Thyroid gland (tissue), 4 donors: ENCODE results near the gene CLRN3. TPM values are rescaled to one million over a fixed set of nuclear protein-coding genes. Genes with fewer than 3 reads are reported as not detected.

ENCODE experiments used
- DNase-seq, 2 donors: peaks; one replicate each; pipeline ENCODE4 v3.0.0-alpha.2; 2019
- H3K27ac ChIP-seq, 3 donors: fragments of 200-600 bp; sonication (generic); 1 replicate in 2 of 3; 2 replicates in 1 of 3; pipeline ENCODE4 v1.5.1; 2016 to 2019; ENCODE audit warnings: mild to moderate bottlenecking in 1 of 3, moderate library complexity in 1 of 3
- H3K27me3 ChIP-seq: fragments of 200-600 bp; sonication (generic); one replicate; pipeline ENCODE4 v1.5.1; 2019
- H3K36me3 ChIP-seq, 2 donors: fragments of 200-600 bp; sonication (generic); one replicate each; pipeline ENCODE4 v1.5.1; 2016 to 2019
- H3K4me1 ChIP-seq, 2 donors: fragments of 200-600 bp; sonication (generic); one replicate each; pipeline ENCODE4 v1.5.1; 2017 to 2019
- H3K4me3 ChIP-seq, 3 donors: fragments of 200-600 bp; sonication (generic); replicated peaks in 1 of 3; 1 replicate in 2 of 3; 2 replicates in 1 of 3; pipeline ENCODE4 v1.5.1; 2016; ENCODE audit warnings: mild to moderate bottlenecking in 1 of 3
- H3K9me3 ChIP-seq: fragments of 200-600 bp; sonication (generic); one replicate; pipeline ENCODE4 v1.5.1; 2017
- POLR2A ChIP-seq, 2 donors: fragments of 450-650 bp; IDR thresholded peaks; one replicate each; pipeline ENCODE4 v1.6.1; 2017; ENCODE audit warnings: antibody characterized with exemption in 2 of 2, mild to moderate bottlenecking in 2 of 2, moderate library complexity in 1 of 2
- WGBS, 2 donors: methylation state at CpG; one replicate each; pipeline ENCODE4 v1.1.5; 2017; 5-methylcytosine and 5-hydroxymethylcytosine counted together
- intact Hi-C: fragments of 100-400 bp; cut with DNase I; formaldehyde crosslinking; loops from one replicate; pipeline ENCODE4 v1.15.1; 2023
- total RNA-seq, 4 donors: library from RNA; depleted of rRNA; stranded (reverse); fragments of >200 nt; gene quantifications; one replicate each; pipeline ENCODE4 v1.2.3, GENCODE V29; 2016
- TF ChIP-seq, protein P1 (sequence below), 6 experiments: fragments of 200-600 bp in 3 of 6; fragments of 450-650 bp in 3 of 6; sonication (generic) in 3 of 6; IDR thresholded peaks; one replicate each; pipeline ENCODE4 v1.5.1; 2016 to 2019; ENCODE audit warnings: antibody characterized with exemption in 6 of 6, mild to moderate bottlenecking in 2 of 6, inconsistent platforms in 1 of 6, moderate library complexity in 1 of 6

Gene CLRN3
- total RNA-seq, 4 donors from 2014 or later, result not detected

DNA sequence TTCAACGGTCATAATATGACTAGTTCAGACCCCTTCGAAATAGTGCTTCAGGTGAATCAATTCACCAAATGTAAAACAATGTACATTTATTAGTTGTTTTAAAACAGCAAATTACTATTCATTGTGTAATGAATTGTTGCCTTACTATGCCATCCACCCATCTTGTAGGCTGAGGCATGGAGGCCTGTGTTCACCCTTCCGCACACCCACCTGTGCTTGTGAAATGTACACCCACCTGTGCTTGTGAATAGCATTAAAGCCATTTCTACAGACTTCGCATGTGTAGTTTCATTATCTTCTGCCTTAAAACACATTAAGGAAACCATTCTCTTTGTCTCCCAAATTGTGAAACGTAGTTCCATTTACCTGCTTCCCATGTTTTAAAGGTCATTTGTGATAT is 16.8 kb downstream of the CLRN3 start:
- WGBS, 2 donors, result 94 to 97% methylated on average over 5 of the region's 5 CpGs
- Histone ChIP-seq H3K4me1 (no peaks in the 10 kb centered on the region), H3K9me3 (no peaks in the 10 kb centered on the region), H3K4me3 (no peak overlapping the region), H3K27ac (no peak overlapping the region), H3K27me3 (no peaks in the 10 kb centered on the region), H3K36me3 (no peaks in the 10 kb centered on the region)
- intact Hi-C loops, result no loop called here
- TF ChIP-seq, protein P1, sequence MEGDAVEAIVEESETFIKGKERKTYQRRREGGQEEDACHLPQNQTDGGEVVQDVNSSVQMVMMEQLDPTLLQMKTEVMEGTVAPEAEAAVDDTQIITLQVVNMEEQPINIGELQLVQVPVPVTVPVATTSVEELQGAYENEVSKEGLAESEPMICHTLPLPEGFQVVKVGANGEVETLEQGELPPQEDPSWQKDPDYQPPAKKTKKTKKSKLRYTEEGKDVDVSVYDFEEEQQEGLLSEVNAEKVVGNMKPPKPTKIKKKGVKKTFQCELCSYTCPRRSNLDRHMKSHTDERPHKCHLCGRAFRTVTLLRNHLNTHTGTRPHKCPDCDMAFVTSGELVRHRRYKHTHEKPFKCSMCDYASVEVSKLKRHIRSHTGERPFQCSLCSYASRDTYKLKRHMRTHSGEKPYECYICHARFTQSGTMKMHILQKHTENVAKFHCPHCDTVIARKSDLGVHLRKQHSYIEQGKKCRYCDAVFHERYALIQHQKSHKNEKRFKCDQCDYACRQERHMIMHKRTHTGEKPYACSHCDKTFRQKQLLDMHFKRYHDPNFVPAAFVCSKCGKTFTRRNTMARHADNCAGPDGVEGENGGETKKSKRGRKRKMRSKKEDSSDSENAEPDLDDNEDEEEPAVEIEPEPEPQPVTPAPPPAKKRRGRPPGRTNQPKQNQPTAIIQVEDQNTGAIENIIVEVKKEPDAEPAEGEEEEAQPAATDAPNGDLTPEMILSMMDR (IDR thresholded peaks at IDR 0.05), result no peak
- no peak for TF ChIP-seq POLR2A (IDR thresholded peaks at IDR 0.05)
- DNase-seq, result no peak

DNA sequence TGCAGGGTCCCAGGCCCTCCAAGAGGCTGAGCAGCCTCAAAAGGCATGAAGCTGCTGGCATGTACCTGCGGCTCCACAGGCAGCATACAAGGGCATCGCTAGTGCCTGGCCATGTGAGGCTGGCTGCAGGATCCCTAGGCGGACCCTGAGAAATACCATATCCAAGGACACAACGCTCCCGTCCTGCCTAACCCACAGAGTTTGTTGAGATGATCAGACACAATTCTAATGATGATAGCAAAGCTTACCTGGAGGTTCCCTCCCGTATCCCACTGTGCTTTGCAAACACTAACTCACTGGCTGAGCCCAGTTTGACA is 17.3 kb downstream of the CLRN3 start:
- no peak for TF ChIP-seq POLR2A (IDR thresholded peaks at IDR 0.05)
- TF ChIP-seq, protein P1 (IDR thresholded peaks at IDR 0.05), result no peak
- no peak for DNase-seq
- Histone ChIP-seq H3K27me3 (no peaks in the 10 kb centered on the region), H3K36me3 (no peaks in the 10 kb centered on the region), H3K4me3 (no peak overlapping the region), H3K9me3 (no peaks in the 10 kb centered on the region), H3K4me1 (no peaks in the 10 kb centered on the region), H3K27ac (no peak overlapping the region)
- WGBS, 2 donors, result 89 to 91% methylated on average over 6 of the region's 6 CpGs
- intact Hi-C loops, result no loop called here

- Histone ChIP-seq H3K4me1 (no peaks in the 10 kb centered on the region), H3K27me3 (no peaks in the 10 kb centered on the region), H3K9me3 (no peaks in the 10 kb centered on the region), H3K4me3 (no peak overlapping the region), H3K27ac (no peak overlapping the region), H3K36me3 (no peaks in the 10 kb centered on the region)
- TF ChIP-seq POLR2A (IDR thresholded peaks at IDR 0.05), result no peak
- TF ChIP-seq, protein P1 (IDR thresholded peaks at IDR 0.05), result no peak
- WGBS, 2 donors, result 70 to 81% methylated on average over 10 to 11 of the region's 11 CpGs
- no peak for DNase-seq
- intact Hi-C loops, result no loop called here
Measured at GRCh38 chr10:127874671-127875448, 17.9 kb downstream of the CLRN3 start.

- TF ChIP-seq POLR2A (IDR thresholded peaks at IDR 0.05), result no peak
- TF ChIP-seq, protein P1 (IDR thresholded peaks at IDR 0.05), result no peak
- intact Hi-C loops, result no loop called here
- Histone ChIP-seq H3K36me3 (no peaks in the 10 kb centered on the region), H3K27ac (no peak overlapping the region), H3K4me3 (no peak overlapping the region), H3K4me1 (no peaks in the 10 kb centered on the region), H3K9me3 (no peaks in the 10 kb centered on the region), H3K27me3 (no peaks in the 10 kb centered on the region)
- WGBS, 2 donors, result 78 to 83% methylated on average over 11 of the region's 11 CpGs
- no peak for DNase-seq
Measured at GRCh38 chr10:127873901-127874470, 18.8 kb downstream of the CLRN3 start.

- no peaks in the 10 kb centered on the region for H3K9me3 ChIP-seq
- WGBS, 2 donors, result 82 to 87% methylated on average over 12 of the region's 12 CpGs
- H3K4me1 ChIP-seq, result no peaks in the 10 kb centered on the region
- no peaks in the 10 kb centered on the region for H3K27me3 ChIP-seq
- H3K27ac ChIP-seq, result no peak overlapping the region
- H3K36me3 ChIP-seq, result no peaks in the 10 kb centered on the region
- DNase-seq, result no peak
- TF ChIP-seq POLR2A (IDR thresholded peaks at IDR 0.05), result no peak
- TF ChIP-seq, protein P1 (IDR thresholded peaks at IDR 0.05), result no peak
- H3K4me3 ChIP-seq, result no peak overlapping the region
- intact Hi-C loops, result no loop called here
Measured at GRCh38 chr10:127872871-127873600, 19.7 kb downstream of the CLRN3 start.
